Measurements from ENCODE around the gene NDUFAF8. TPM values are rescaled to one million over a fixed set of nuclear protein-coding genes. Genes with fewer than 3 reads are reported as not detected.

Gene NDUFAF8
- total RNA-seq, 4 donors from 2014 or later = 28.7 to 56.7 (median 37.5) TPM

DNA sequence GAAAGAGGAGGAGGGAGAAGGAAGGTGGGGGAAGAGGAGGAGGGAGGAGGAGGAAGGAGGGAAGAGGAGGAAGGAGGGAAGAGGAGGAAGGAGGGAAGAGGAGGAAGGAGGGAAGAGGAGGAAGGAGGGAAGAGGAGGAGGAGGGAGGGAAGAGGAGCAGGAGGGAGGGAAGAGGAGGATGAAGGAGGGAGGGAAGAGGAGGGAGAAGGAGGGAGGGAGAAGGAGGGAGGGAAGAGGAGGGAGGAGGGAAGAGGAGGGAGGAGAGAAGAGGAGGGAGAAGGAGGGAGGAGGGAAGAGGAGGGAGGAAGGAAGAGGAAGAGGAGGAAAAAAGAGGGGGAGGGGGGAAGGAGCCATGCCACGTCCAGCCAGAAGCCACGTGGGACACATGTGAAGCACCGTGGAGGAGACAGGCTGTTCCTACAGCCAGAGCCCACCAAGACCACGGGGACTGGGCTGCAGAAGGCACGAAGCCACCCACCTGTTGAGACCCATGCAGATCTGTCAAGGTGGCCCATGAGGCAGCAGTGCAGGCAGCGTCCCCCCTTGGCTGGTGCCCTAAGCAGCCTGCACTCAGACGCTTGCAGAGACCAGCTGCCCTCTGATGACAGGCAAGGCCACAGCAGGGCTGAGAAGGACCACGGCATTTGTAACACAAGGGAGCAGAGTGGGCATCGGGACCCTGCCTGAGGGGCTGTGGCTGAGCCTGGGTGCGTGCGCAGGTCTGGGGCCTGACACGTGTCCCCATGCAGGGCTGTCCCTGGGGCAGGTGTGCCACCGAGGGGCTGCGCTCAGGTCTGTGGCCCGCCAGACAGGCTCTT is 10.3 kb downstream of the NDUFAF8 start:
- TF ChIP-seq, protein P1, sequence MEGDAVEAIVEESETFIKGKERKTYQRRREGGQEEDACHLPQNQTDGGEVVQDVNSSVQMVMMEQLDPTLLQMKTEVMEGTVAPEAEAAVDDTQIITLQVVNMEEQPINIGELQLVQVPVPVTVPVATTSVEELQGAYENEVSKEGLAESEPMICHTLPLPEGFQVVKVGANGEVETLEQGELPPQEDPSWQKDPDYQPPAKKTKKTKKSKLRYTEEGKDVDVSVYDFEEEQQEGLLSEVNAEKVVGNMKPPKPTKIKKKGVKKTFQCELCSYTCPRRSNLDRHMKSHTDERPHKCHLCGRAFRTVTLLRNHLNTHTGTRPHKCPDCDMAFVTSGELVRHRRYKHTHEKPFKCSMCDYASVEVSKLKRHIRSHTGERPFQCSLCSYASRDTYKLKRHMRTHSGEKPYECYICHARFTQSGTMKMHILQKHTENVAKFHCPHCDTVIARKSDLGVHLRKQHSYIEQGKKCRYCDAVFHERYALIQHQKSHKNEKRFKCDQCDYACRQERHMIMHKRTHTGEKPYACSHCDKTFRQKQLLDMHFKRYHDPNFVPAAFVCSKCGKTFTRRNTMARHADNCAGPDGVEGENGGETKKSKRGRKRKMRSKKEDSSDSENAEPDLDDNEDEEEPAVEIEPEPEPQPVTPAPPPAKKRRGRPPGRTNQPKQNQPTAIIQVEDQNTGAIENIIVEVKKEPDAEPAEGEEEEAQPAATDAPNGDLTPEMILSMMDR (IDR thresholded peaks at IDR 0.05) = no peak
- DNase-seq (ENCODE audit: low spot score) (no peak), ATAC-seq (ENCODE audit: low FRiP score) (no peak)

DNA sequence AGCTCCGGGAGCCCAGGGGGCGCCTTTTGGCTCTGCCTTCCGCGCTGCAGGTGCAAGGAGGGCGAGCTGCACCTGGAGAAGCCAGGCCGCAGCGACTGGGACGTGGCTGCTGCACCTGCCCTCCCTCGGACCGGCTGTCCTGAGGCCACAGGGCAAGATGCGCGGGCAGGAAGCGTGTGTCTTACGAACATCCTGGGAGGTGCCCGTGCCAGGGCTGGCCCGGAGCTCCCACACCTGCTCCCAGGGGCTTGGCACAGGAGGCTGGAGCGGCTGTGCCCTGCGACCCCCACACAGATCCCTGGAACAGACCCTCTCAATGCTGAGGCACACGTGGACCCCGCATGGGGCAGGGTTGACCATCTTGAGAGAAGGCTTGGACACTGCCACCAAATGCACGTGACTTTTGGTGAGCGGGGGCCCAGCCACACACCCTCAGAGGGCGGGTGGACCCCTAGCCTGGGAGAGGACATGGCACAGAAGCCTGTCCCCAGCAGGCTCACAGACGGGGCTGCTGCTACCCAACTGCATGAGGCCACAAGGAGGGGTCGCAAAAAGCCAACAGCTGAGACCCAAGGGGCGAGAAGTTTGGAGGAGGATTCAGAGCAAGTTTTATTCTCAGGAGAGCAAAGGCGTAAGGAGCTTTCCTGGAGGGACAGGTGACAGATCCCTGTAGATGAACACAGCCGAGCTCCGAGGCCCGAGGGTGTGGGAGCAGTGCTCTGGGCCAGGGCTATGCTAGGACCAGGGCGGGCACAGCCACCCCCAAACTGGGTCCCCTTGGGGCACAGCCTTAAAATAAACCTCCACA is 11.4 kb downstream of the NDUFAF8 start:
- no peak for ATAC-seq (ENCODE audit: low FRiP score)
- TF ChIP-seq, protein P1 (IDR thresholded peaks at IDR 0.05) = no peak
- no peak for DNase-seq (ENCODE audit: low spot score)

GRCh38 chr17:81251094-81251708 is 12.1 kb downstream of the NDUFAF8 start:
- ATAC-seq (ENCODE audit: low FRiP score) (no peak), DNase-seq (ENCODE audit: low spot score) (no peak)
- TF ChIP-seq, protein P1 (IDR thresholded peaks at IDR 0.05) = no peak

- TF ChIP-seq, protein P1 (IDR thresholded peaks at IDR 0.05) = no peak
- ATAC-seq (ENCODE audit: low FRiP score) (no peak), DNase-seq (ENCODE audit: low spot score) (no peak)
Measured at GRCh38 chr17:81251709-81252301, 12.7 kb downstream of the NDUFAF8 start.

DNA sequence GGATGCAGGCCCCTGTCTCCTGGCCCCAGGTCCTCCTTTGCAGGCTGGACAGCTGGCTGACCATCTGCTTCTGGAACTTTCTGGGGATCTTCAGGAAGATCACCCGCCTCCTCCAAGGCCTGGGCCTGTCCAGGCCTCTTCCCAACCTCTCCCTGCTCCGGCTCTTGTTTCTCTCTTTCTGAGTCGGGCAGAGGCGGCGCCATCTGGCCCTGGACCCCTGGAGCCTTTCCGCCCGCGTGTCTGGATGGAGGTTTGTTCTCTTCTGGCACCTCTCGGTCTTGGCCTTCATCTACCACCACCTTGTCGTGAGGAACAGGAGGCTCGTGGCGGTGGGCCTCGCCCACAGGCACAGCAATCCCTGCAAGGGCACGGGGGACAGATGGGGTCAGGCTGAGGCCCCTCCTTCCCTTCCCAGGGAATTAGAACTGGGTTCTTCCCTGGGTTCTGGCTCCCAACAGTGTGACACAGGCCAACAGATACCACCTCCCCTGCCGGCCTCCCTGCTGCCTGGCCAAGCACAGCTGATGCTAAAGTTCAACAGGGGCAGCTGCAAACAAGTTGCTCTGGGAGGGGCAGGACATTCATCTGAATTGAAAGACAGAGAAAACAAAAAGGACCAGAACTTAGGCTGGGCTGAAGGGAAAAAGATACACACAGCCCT is 13.3 kb downstream of the NDUFAF8 start:
- ATAC-seq (ENCODE audit: low FRiP score) = no peak

DNA sequence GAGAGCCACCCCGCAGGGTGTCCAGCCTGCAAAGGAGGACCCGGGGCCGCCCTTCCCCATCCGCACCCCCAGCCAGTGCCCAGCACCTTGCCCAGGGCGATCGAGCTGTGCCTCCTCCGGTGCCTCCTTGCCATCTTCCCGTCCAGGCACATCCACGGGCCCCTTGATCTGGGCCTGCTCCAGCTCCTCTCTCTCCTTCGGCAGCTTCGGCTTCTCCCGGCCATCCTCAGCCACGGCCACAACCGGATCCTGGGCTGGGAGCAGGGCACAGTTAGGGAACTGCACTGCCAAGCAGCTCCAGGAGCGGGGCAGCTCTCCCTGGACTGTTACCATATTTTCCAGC is 13.8 kb downstream of the NDUFAF8 start:
- ATAC-seq (ENCODE audit: low FRiP score) = no peak
- DNase-seq (ENCODE audit: low spot score) = no peak
- TF ChIP-seq, protein P1 (IDR thresholded peaks at IDR 0.05) = no peak

More for the DNA sequence above, 13.3 kb downstream of the NDUFAF8 start:
- TF ChIP-seq, protein P1 (IDR thresholded peaks at IDR 0.05) = no peak
- DNase-seq (ENCODE audit: low spot score) = no peak

Measured in omental fat pad (tissue), 4 donors.